GM12801 (cell line): Measurements from ENCODE around the gene CBLC.

Experiments
- TF ChIP-seq, protein P1 (sequence below): IDR thresholded peaks from one replicate; pipeline ENCODE4 v1.5.1; 2011; ENCODE audit warnings: control low read depth; ENCODE audit not compliant: insufficient read length; ENCODE audit errors: extremely low read depth

Gene CBLC

DNA sequence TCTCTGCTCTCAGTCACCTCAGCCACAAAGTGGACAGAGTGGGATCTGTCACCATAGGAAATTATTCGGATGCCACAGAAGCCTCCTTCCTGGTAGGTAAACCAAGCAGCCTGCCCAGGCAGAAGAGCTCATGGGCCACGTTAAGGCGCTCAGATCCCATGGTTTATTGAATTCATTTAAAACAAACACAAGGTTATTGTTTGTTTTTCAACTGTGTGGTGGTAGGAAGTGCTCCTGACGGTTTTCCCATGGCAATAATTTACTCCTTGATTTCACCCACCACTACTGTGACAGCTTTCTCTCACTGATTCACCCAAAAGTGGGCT, 45.6 kb downstream of the CBLC start:
- TF ChIP-seq, protein P1, sequence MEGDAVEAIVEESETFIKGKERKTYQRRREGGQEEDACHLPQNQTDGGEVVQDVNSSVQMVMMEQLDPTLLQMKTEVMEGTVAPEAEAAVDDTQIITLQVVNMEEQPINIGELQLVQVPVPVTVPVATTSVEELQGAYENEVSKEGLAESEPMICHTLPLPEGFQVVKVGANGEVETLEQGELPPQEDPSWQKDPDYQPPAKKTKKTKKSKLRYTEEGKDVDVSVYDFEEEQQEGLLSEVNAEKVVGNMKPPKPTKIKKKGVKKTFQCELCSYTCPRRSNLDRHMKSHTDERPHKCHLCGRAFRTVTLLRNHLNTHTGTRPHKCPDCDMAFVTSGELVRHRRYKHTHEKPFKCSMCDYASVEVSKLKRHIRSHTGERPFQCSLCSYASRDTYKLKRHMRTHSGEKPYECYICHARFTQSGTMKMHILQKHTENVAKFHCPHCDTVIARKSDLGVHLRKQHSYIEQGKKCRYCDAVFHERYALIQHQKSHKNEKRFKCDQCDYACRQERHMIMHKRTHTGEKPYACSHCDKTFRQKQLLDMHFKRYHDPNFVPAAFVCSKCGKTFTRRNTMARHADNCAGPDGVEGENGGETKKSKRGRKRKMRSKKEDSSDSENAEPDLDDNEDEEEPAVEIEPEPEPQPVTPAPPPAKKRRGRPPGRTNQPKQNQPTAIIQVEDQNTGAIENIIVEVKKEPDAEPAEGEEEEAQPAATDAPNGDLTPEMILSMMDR = no peak

DNA sequence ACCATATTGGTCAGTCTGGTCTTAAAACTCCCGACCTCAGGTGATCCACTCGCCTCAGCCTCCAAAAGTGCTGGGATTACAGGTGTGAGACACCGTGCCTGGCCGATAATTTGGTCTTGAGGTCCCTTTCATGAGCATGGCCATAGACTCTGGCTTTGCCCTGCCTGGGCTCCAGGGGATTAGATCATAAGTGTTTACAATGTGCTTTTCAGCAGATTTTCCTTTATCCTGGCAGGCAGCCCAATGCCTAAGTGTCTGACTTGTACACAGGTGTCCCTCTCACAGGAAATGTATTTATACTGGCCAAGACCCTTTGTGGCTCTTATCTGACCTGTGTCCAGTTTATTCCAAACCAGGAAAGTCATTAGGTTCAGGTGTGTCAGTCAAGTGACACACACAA, 47.1 kb downstream of the CBLC start:
- TF ChIP-seq, protein P1 = no peak

DNA sequence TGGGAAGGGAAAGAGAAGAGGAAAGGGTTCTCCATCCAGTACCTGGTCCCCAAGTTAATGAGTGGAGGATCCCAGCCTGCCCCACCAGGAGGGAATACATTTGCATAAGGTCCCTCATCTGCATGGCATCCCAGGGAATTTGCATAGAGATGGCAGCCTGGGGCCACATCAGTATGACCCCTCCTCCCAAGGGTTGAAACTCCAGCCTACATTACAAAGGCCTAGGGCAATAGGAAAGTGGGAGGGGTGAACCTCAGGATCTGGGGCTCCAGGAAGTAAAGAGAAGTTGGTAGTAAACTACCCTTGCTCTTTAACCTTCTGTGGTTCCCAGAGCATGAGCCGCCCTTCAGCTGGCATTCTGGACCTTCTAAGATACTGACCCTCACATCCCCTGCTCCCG, 61.6 kb downstream of the CBLC start:
- TF ChIP-seq, protein P1 = no peak

DNA sequence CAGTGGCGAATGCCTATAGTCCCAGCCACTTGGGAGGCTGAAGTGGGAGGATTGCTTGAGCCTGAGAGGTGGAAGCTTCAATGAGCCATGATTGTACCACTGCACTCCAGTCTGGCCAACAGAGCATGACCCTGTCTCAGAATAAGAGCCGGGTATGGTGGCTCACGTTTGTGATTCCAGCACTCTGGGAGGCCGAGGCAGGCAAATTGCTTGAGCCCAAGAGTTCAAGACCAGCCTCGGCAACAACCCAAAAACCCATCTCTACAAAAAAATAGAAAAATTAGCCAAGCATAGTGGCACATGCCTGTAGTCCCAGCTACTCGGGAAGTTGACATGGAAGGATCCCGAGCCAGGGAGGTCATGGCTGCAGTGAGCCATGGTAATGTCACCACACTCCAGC, 63.1 kb downstream of the CBLC start:
- TF ChIP-seq, protein P1 = no peak

DNA sequence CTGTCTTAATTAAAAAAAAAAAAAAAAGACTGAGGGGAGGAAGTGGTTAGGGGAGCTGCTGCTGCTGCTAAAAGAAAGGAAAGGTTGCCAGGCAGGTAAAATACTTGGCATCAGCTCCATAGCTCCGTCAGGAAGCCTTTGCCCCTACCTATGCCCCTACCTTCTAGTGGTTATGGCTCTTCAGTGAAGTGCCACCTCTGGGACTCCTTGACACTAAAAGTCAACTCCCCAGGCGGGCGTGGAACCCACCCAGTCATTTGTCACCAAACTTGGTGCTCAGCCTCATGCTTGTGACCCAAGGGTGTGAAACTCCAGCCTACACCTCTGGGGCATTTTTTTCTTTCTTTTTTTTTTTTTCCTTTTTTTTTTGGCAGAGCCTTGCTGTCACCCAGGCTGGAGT, 63.5 kb downstream of the CBLC start:
- TF ChIP-seq, protein P1 = no peak

- TF ChIP-seq, protein P1 = no peak
Observed at GRCh38 chr19:44845286-44845611, 67.6 kb downstream of the CBLC start.

- TF ChIP-seq, protein P1 = no peak
Observed at GRCh38 chr19:44845612-44846454, 68.1 kb downstream of the CBLC start, which contains the start of gene NECTIN2. Gene NECTIN2, plus strand, starts transcription at chr19:44846297. Its CDS starts 229 bp downstream, at chr19:44846526.
